Measurements from ENCODE around the gene ZNF445.

DNA sequence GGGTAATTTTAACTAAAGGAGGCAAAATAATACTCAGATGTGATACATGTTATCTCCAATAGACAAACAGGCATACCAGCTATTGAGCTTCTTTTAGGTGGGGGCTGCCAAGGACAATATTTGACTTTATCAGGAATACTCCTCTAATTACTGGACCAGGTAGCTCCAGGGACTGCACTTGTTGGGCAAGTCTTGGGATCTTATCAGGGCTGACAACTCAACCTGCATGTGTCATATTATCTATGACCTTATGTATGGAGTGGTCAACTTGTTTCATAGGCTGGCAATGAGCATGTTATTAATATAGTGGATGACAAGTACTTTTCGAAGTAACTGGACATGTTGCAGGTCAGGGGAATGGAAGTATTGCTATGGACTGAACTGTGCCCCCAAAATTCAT, 15.0 kb upstream of the ZNF445 start:
- TF ChIP-seq, protein P1, sequence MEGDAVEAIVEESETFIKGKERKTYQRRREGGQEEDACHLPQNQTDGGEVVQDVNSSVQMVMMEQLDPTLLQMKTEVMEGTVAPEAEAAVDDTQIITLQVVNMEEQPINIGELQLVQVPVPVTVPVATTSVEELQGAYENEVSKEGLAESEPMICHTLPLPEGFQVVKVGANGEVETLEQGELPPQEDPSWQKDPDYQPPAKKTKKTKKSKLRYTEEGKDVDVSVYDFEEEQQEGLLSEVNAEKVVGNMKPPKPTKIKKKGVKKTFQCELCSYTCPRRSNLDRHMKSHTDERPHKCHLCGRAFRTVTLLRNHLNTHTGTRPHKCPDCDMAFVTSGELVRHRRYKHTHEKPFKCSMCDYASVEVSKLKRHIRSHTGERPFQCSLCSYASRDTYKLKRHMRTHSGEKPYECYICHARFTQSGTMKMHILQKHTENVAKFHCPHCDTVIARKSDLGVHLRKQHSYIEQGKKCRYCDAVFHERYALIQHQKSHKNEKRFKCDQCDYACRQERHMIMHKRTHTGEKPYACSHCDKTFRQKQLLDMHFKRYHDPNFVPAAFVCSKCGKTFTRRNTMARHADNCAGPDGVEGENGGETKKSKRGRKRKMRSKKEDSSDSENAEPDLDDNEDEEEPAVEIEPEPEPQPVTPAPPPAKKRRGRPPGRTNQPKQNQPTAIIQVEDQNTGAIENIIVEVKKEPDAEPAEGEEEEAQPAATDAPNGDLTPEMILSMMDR (IDR thresholded peaks at IDR 0.05 in 8 of 11, conservative IDR thresholded peaks at IDR 0.05 in 3 of 11), result no peak
- no peak for TF ChIP-seq POLR2A (IDR thresholded peaks at IDR 0.05)
